ENCODE data around the gene HACD2. TPM values are rescaled to one million over a fixed set of nuclear protein-coding genes. Genes with fewer than 3 reads are reported as not detected.

Gene HACD2
- total and polyA plus RNA-seq, 2 donors (not counting 3 experiments of a cell fraction or from before 2014, with no cell fraction given): 17.0 to 20.9 TPM

GRCh38 chr3:123447416-123447748, 137.5 kb downstream of the HACD2 start:
- Histone ChIP-seq H3K9me3 (replicated peaks; ENCODE audit: control insufficient read depth, insufficient read depth, low read length) (no peaks in the 10 kb centered on the region), H3K4me3 (replicated peaks in 1 of 3; ENCODE audit: insufficient read depth in 1 of 3, low read depth in 1 of 3, low read length in 3 of 3) (no peak overlapping the region), H3K27ac (ENCODE audit: insufficient read depth, low read depth, low read length) (no peak overlapping the region), H4K20me1 (replicated peaks; ENCODE audit: control insufficient read depth, extremely low read depth, insufficient read depth, low read length) (no peaks in the 10 kb centered on the region), H3K9ac (replicated peaks; ENCODE audit: extremely low read depth, insufficient read depth, low read length) (no peak overlapping the region), H3K9me1 (replicated peaks; ENCODE audit: control insufficient read depth, extremely low read depth, insufficient read depth, low read length) (no peaks in the 10 kb centered on the region), H3K4me2 (ENCODE audit: insufficient read depth, low read length) (no peak overlapping the region), H3K79me2 (ENCODE audit: control insufficient read depth, insufficient read depth, low read length) (no peaks in the 10 kb centered on the region), H2AFZ (ENCODE audit: low read depth, low read length) (no peak overlapping the region), H3K36me3 (ENCODE audit: control insufficient read depth in 2 of 2, extremely low read depth in 1 of 2, insufficient read depth in 2 of 2, low read length in 2 of 2) (no peaks in the 10 kb centered on the region), H3K4me1 (ENCODE audit: control insufficient read depth, extremely low read depth, insufficient read depth, low read length) (no peaks in the 10 kb centered on the region), H3K27me3 (ENCODE audit: control insufficient read depth in 2 of 2, insufficient read depth in 2 of 2, low read length in 2 of 2) (peaks cover 38 to 64% of the 10 kb centered on the region in 2 experiments)
- TF ChIP-seq, protein P1, sequence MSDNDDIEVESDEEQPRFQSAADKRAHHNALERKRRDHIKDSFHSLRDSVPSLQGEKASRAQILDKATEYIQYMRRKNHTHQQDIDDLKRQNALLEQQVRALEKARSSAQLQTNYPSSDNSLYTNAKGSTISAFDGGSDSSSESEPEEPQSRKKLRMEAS (IDR thresholded peaks at IDR 0.05; ENCODE audit: insufficient read depth, insufficient read length): no peak
- no peak for TF ChIP-seq FOS (IDR thresholded peaks at IDR 0.05; ENCODE audit: borderline replicate concordance, insufficient read depth, low read length)
- no peak for TF ChIP-seq POLR2AphosphoS5 (IDR thresholded peaks at IDR 0.05; ENCODE audit: insufficient read depth, low read depth, low read length)
- TF ChIP-seq GATA2 (IDR thresholded peaks at IDR 0.05; ENCODE audit: insufficient read depth, insufficient read length, low read depth, low read length): no peak
- no peak for TF ChIP-seq EZH2 (IDR thresholded peaks at IDR 0.05; ENCODE audit: borderline replicate concordance, low read depth, low read length, severe bottlenecking)
- TF ChIP-seq MYC (IDR thresholded peaks at IDR 0.05; ENCODE audit: low read depth, low read length): no peak
- no peak for TF ChIP-seq CTCF (IDR thresholded peaks at IDR 0.05; ENCODE audit: extremely low read depth in 1 of 2, insufficient read depth in 1 of 2, low read depth in 1 of 2, low read length in 2 of 2)
- TF ChIP-seq POLR2A (IDR thresholded peaks at IDR 0.05; ENCODE audit: low read depth, low read length): no peak
- no peak for TF ChIP-seq JUN (IDR thresholded peaks at IDR 0.05; ENCODE audit: borderline replicate concordance, insufficient read depth, insufficient read length, low read depth)
- dilution Hi-C loops (cut with MboI; ENCODE audit: extremely low pct_ligation_motif_present, low sequenced_read_pairs): no loop called here
- no TSS peak for BruUV-seq (replicated peaks)
- ChIA-PET POLR2A (no interaction called here), CTCF (interaction anchor here (1.8 to 4.1 kb wide), 4 partner anchors 8 to 112 kb away, joined by 5 to 19 read pairs (median 11); no protein-coding TSS in a partner anchor)
- FAIRE-seq (no peak), DNase-seq (ENCODE audit: low read depth, low spot score) (no peak)
- intact Hi-C loops (cut with micrococcal nuclease): loop anchor here (5.0 kb wide), 1 partner anchor 110 kb away; no protein-coding TSS in a partner anchor

Data from endothelial cell of umbilical vein (primary cell).